Loucy (cell line): Measurements from ENCODE around the gene SIK1.
"Not testable (repeated sequence)": the region's sequence is repeated elsewhere in the genome, so short reads cannot be mapped to it uniquely, and the experiment has no call there.

ENCODE experiments used
- H2AFZ ChIP-seq: fragments of 200-600 bp; sonication (generic); 2 replicates; pipeline ENCODE4 v1.6.0; 2016; ENCODE audit warnings: antibody characterized with exemption, mild to moderate bottlenecking, low read length, moderate library complexity
- H3F3A ChIP-seq: fragments of 200-600 bp; 2 replicates; pipeline ENCODE4 v1.6.0; 2016; ENCODE audit warnings: antibody characterized with exemption, low read depth, mild to moderate bottlenecking
- H3K27me3 ChIP-seq: fragments of 200-600 bp; sonication (generic); 2 replicates; pipeline ENCODE4 v1.6.1; 2014; ENCODE audit warnings: low read length, mild to moderate bottlenecking; ENCODE audit not compliant: insufficient read depth, poor library complexity, severe bottlenecking
- H3K36me3 ChIP-seq: fragments of 200-600 bp; sonication (generic); 2 replicates; pipeline ENCODE4 v1.6.1; 2016; ENCODE audit warnings: low read length; ENCODE audit not compliant: insufficient read depth
- H3K4me1 ChIP-seq: fragments of 200-600 bp; sonication (generic); 2 replicates; pipeline ENCODE4 v1.5.1; 2014; ENCODE audit warnings: low read length, mild to moderate bottlenecking; ENCODE audit not compliant: insufficient read depth, poor library complexity, severe bottlenecking
- H3K4me2 ChIP-seq: fragments of 200-600 bp; sonication (generic); 2 replicates; pipeline ENCODE4 v1.6.0; 2014; ENCODE audit warnings: antibody characterized with exemption, low read length, low read depth, mild to moderate bottlenecking; ENCODE audit not compliant: poor library complexity, severe bottlenecking
- H3K4me3 ChIP-seq: fragments of 200-600 bp; sonication (generic); 2 replicates; pipeline ENCODE4 v1.5.1; 2014; ENCODE audit warnings: low read length, mild to moderate bottlenecking, mixed read lengths; ENCODE audit not compliant: poor library complexity, severe bottlenecking
- H3K79me2 ChIP-seq: fragments of 200-600 bp; sonication (generic); 2 replicates; pipeline ENCODE4 v1.6.1; 2014; ENCODE audit warnings: low read length; ENCODE audit not compliant: insufficient read depth
- H3K9ac ChIP-seq: fragments of 200-600 bp; sonication (generic); 2 replicates; pipeline ENCODE4 v1.6.0; 2014; ENCODE audit warnings: mild to moderate bottlenecking, low read depth, low read length, moderate library complexity; ENCODE audit not compliant: poor library complexity, severe bottlenecking
- H3K9me2 ChIP-seq: fragments of 200-600 bp; sonication (generic); replicated peaks from 2 replicates; pipeline ENCODE4 v1.6.1; 2016; ENCODE audit warnings: low read depth, low read length, mixed read lengths
- H3K9me3 ChIP-seq: fragments of 200-600 bp; sonication (generic); 2 replicates; pipeline ENCODE4 v1.6.1; 2014; ENCODE audit warnings: mild to moderate bottlenecking, antibody characterized with exemption, low read length, low read depth; ENCODE audit not compliant: insufficient read depth
- H4K20me1 ChIP-seq: fragments of 200-600 bp; sonication (generic); 2 replicates; pipeline ENCODE4 v1.6.0; 2014; ENCODE audit warnings: antibody characterized with exemption, low read length, mild to moderate bottlenecking; ENCODE audit not compliant: insufficient read depth, poor library complexity, severe bottlenecking

SIK1 gene

DNA sequence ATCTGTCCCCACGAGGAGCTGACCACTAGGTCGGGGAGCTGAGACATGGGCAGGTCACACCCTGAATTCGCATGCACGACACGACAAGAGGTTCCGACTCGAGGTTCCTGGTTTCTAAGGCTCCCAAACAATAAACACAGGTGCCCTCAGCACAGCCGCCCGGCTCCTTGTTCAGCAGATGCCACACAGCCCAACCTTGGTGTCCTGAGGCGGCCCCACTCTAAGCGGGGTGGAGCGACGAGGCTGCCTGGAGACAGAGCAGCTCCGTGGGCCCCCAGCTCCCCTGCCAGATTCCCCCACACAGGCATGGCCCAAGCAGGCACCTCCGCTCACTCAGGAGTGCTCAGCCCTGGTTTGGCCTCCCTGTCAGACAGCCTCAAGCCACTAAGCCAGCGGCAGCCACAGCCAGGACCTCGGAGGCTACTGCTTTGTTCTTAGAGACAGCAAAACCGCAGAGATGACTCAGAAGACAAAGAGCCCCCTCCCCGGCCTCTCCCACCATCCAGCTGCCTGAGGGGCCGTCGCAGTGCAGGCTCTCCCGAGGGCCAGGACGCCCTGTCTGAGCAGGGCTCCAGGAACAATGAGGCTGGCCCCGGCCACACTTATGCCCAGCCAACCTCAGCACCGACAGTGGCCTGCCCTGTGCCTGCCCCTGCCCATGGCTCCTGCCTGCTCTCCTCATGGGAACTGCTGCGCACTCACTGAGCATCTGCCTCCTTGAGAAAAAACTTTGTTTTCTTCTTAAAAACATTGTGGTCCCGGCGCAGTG, 14.7 kb downstream of the SIK1 start:
- H3K9me3 ChIP-seq, H4K20me1 ChIP-seq, H3K9me2 ChIP-seq, H3K4me1 ChIP-seq, H3K9ac ChIP-seq, H2AFZ ChIP-seq, H3K4me3 ChIP-seq, H3K36me3 ChIP-seq, H3K79me2 ChIP-seq, H3K4me2 ChIP-seq, H3K27me3 ChIP-seq, H3F3A ChIP-seq: not testable (repeated sequence)

DNA sequence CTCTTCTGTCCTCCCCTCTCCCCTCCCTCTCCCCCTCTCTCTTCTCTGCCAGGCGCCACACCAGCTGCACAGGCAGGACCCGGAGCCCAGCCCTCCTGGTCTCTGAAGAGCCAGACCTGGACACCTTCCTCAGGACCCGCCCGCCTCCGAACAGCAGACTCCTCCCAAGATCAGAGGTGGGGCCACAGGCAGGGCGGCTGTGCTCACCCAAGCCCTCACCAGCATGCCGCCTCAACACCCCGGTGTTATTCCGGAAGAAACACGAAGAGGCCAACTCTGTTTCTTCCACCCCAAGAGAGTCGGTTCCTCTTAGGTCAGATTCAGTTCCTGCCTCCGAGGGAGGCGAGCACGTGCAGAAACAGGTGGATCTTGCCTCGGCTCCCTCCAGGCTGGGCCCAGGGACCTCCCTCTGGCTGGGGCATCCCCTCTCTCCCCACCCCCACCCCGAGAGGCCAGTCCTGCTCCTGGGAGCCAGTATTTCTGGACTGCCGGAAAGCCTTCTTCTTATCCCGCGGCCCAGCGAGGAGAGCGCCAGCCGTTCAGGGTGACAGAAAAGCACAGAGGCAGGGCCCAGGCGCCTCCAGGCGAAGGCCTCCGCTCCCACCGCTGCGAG, 16.4 kb downstream of the SIK1 start:
- H2AFZ ChIP-seq, H3F3A ChIP-seq, H3K79me2 ChIP-seq, H3K4me3 ChIP-seq, H3K9me3 ChIP-seq, H3K36me3 ChIP-seq, H3K4me1 ChIP-seq, H3K27me3 ChIP-seq, H3K9me2 ChIP-seq, H3K4me2 ChIP-seq, H3K9ac ChIP-seq, H4K20me1 ChIP-seq: not testable (repeated sequence)

DNA sequence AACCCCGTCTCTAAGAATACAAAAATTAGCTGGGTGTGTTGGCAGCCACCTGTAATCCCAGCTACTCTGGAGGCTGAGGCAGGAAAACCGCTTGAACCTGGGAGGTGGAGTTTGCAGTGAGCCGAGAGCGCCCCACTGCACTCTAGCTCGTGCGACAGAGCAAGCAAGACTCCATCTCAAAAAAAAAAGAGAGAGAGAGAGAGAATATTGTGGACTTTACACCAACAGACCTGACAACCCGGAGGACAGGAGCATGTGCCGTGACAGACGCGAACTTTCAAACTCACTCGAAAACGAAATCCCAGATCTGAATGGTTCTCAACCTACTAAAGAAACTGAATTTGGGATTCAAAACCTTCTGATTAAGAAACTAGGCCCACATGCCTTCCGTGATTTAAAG, 19.8 kb downstream of the SIK1 start:
- H3F3A ChIP-seq, H2AFZ ChIP-seq, H3K9ac ChIP-seq, H3K4me3 ChIP-seq, H3K27me3 ChIP-seq, H3K9me2 ChIP-seq, H3K79me2 ChIP-seq, H3K36me3 ChIP-seq, H3K4me2 ChIP-seq, H3K9me3 ChIP-seq, H4K20me1 ChIP-seq, H3K4me1 ChIP-seq: not testable (repeated sequence)

DNA sequence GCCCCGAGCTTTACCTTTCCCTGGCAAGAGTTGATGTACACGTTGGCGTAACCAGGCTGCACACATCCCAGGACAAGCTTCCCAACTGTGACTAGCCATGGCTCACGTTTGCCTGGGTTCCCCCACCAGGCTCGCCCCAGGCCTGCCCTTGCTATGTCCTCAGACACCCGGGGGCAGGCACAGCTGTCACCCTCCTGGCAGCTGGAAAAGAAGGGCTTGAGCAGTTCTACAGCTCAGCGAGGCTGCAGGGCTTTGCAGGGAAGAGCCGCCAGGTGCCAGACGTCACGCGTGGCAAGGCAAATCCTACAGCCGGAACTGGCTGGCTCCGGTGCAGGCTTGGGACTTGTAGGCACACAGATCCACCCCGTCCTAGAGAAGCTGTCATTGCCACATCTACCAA, 22.5 kb downstream of the SIK1 start:
- H3K4me3 ChIP-seq, H3F3A ChIP-seq, H2AFZ ChIP-seq, H3K9me2 ChIP-seq, H3K9ac ChIP-seq, H4K20me1 ChIP-seq, H3K79me2 ChIP-seq, H3K27me3 ChIP-seq, H3K4me1 ChIP-seq, H3K4me2 ChIP-seq, H3K9me3 ChIP-seq, H3K36me3 ChIP-seq: not testable (repeated sequence)

DNA sequence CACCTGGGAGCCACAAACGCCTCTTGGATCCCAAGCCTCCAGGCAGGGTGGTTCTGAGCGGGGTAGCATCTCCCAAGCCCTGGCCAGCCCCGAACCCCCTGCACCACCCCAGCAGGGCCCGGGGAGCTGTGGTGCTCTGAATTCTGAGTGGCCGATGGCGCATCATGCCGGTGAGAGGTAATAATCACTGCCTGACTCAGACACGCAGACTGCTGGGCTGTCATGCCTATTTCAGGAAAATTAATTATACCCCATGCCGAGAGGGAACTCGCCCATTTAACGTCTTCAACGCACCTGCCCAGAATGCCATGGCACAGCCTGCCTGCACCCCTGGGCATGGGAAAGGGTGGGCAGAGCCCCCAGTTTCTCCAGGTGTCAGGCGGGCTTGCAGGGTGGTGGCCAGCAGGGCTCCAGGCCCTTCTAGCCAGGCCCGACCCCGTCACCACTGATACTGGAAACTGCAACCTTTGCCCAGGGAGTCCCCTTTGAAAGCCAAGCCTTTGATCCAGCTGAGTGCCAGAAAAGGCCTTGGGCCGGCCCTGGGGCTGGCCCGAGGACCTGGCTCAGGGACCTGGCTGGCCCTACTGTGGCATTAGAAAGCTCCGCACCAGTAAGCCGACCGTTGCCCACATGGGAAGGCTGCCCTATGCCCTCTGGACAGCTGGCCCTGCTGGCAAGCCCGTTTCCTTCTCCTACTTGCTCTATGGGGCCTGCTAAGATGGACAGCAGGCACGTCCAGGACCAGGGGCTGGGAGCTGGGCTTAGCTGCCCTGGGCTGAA, 23.1 kb downstream of the SIK1 start:
- H3K4me3 ChIP-seq, H3K79me2 ChIP-seq, H3K27me3 ChIP-seq, H3K4me2 ChIP-seq, H3K9ac ChIP-seq, H3F3A ChIP-seq, H3K9me3 ChIP-seq, H4K20me1 ChIP-seq, H3K4me1 ChIP-seq, H2AFZ ChIP-seq, H3K36me3 ChIP-seq, H3K9me2 ChIP-seq: not testable (repeated sequence)

DNA sequence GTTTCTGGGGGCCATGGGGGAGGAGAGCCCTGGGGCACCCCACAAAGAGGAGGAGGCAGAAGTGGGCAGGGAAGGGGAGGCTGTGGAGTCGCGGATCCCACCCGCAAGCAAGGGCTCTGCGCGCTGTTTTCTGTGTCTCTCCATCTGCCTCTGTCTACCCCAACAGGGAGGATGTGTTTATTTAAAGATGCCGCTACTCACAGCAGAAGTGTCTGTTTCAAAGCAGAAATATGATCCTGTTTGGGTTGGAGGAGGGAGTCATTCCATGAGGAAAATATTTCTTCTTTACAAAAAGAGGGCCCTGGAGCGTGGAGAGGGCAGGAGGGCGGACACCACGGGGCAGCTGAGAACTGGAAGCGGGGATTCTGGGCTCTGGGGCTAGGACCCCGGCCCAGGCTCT, 25.8 kb downstream of the SIK1 start:
- not testable (repeated sequence) for H3K9me3 ChIP-seq, H3K4me2 ChIP-seq, H3K4me3 ChIP-seq, H3K4me1 ChIP-seq, H4K20me1 ChIP-seq, H3K36me3 ChIP-seq, H3K9me2 ChIP-seq, H3K9ac ChIP-seq, H2AFZ ChIP-seq, H3F3A ChIP-seq, H3K27me3 ChIP-seq, H3K79me2 ChIP-seq

DNA sequence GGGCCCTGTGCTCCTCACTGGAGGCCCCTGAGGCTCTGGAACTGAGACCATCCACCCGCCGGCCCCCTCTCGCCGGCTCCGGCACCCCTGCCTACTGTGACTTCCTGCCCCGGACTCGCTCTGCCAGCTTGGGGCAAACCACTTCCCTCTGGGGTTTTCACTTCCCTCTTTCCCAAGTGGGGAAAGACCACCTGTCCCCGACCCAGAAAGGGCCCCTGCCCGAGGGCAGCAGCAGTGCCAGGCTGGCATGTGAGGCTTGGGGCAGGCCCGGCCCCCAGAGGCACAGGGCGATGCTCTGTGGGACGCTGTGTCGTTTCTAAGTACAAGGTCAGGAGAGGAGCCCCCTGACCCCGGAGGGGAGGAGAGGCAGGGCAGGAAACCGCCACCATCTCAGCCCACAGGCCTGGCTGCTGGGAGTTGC, 27.3 kb downstream of the SIK1 start:
- not testable (repeated sequence) for H3F3A ChIP-seq, H3K79me2 ChIP-seq, H3K9me2 ChIP-seq, H3K9ac ChIP-seq, H3K4me1 ChIP-seq, H3K36me3 ChIP-seq, H3K27me3 ChIP-seq, H3K9me3 ChIP-seq, H4K20me1 ChIP-seq, H3K4me2 ChIP-seq, H3K4me3 ChIP-seq, H2AFZ ChIP-seq
